PC-9 (cell line): ENCODE results near the gene IGF2R.

Experiments used
- EZH2 ChIP-seq: fragments of 200-600 bp; sonication (generic); IDR thresholded peaks from 2 replicates; pipeline ENCODE4 v1.8.0; 2017; ENCODE audit warnings: antibody characterized with exemption, low read depth
- TF ChIP-seq, protein P1 (sequence below): fragments of 200-600 bp; sonication (generic); conservative IDR thresholded peaks from 2 replicates; pipeline ENCODE4 v1.6.1; 2017; ENCODE audit warnings: mixed run types, antibody characterized with exemption, mild to moderate bottlenecking, moderate library complexity

DNA sequence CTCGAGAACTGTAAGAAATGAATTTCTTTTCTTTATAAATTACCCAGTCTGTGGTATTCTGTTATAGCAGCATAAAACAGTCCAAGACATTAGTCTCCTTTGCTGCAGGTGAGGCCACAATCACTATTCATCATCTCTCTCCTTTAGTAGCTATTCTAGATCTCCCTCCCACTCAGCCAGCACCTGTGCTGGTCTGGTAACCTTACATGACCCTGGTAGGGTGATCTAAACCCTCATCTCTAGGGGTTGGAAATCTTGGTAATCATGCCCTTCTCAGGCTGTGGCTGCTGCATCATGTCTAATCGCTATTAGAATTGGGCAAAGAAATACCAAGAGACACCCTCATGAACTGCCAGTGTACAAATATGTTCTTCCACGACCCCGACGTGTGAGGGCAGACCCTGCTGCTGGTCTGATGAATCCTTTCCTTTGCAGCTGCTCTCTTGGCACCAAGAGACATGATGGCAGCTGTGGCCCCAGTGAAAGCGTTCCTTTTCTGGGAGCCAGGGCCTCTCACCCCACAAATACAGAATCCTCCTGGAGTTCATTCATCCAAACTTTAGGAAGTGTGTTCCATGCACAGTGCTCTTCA lies 23.0 kb upstream of the IGF2R start:
- TF ChIP-seq, protein P1, sequence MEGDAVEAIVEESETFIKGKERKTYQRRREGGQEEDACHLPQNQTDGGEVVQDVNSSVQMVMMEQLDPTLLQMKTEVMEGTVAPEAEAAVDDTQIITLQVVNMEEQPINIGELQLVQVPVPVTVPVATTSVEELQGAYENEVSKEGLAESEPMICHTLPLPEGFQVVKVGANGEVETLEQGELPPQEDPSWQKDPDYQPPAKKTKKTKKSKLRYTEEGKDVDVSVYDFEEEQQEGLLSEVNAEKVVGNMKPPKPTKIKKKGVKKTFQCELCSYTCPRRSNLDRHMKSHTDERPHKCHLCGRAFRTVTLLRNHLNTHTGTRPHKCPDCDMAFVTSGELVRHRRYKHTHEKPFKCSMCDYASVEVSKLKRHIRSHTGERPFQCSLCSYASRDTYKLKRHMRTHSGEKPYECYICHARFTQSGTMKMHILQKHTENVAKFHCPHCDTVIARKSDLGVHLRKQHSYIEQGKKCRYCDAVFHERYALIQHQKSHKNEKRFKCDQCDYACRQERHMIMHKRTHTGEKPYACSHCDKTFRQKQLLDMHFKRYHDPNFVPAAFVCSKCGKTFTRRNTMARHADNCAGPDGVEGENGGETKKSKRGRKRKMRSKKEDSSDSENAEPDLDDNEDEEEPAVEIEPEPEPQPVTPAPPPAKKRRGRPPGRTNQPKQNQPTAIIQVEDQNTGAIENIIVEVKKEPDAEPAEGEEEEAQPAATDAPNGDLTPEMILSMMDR: no peak
- no peak for TF ChIP-seq EZH2
